Left lung (tissue), 10 donors: Measurements from ENCODE around the gene TMEM132A. TPM values are rescaled to one million over a fixed set of nuclear protein-coding genes. Genes with fewer than 3 reads are reported as not detected.

Source experiments
- ATAC-seq: fragments of 200-7000 bp; cut with Tn5 transposase; one replicate; pipeline ENCODE4 v1.9.1; 2020; ENCODE audit warnings: moderate library complexity
- DNase-seq, 4 donors: peaks; one replicate each; pipeline ENCODE4 v3.0.0-alpha.2; 2013 to 2020
- H3K27ac ChIP-seq, 2 donors: fragments of 200-600 bp; sonication (generic) in 1 of 2; one replicate each; pipeline versions ENCODE4 v1.5.0 to v1.8.0; 2020 to 2021
- H3K27me3 ChIP-seq, 2 donors: fragments of 200-600 bp; sonication (generic) in 1 of 2; one replicate each; pipeline versions ENCODE4 v1.5.0 to v1.8.0; 2020 to 2021
- H3K36me3 ChIP-seq, 2 donors: fragments of 200-600 bp; sonication (generic) in 1 of 2; one replicate each; pipeline versions ENCODE4 v1.5.0 to v1.8.0; 2020 to 2021
- H3K4me1 ChIP-seq, 2 donors: fragments of 200-600 bp; one replicate each; pipeline ENCODE4 v1.8.0; 2021
- H3K4me3 ChIP-seq, 2 donors: fragments of 200-600 bp; sonication (generic) in 1 of 2; one replicate each; pipeline versions ENCODE4 v1.5.0 to v1.8.0; 2020 to 2021; ENCODE audit warnings: mild to moderate bottlenecking in 1 of 2
- H3K9me3 ChIP-seq, 2 donors: fragments of 200-600 bp; sonication (generic) in 1 of 2; one replicate each; pipeline versions ENCODE4 v1.5.0 to v1.8.0; 2020 to 2021
- intact Hi-C, 2 donors: fragments of 100-400 bp; cut with DNase I; formaldehyde crosslinking; loops; one replicate each; pipeline versions ENCODE4 v1.11.2 to v1.14.2; 2022
- polyA plus RNA-seq, 6 donors: library from polyadenylated mRNA; unstranded; fragments of 120-200 nt; gene quantifications; one replicate each; pipeline ENCODE4 v1.2.1, GENCODE V29; 2013; ENCODE audit not compliant: insufficient read length in 6 of 6
- total RNA-seq, 2 donors: library from RNA; stranded (reverse); fragmentation: NEBNext Ultra II Directional; extraction: Animal tissue kit (Norgen Biotek cat#: 25700); gene quantifications; one replicate each; pipeline ENCODE4 v1.2.1, GENCODE V29; 2021
- TF ChIP-seq, protein P1 (sequence below), 2 donors: fragments of 200-600 bp; sonication (generic) in 1 of 2; IDR thresholded peaks; one replicate each; pipeline versions ENCODE4 v1.5.0 to v1.8.0; 2021; ENCODE audit warnings: antibody characterized with exemption in 2 of 2
- donor health status: DM: no; HTN: yes; CAD: no.
- donor health status: DM: no; HTN: no; CAD: no.

The TMEM132A gene
- total and polyA plus RNA-seq, 8 donors: 12.3 to 67.8 (median 43.2) TPM

DNA sequence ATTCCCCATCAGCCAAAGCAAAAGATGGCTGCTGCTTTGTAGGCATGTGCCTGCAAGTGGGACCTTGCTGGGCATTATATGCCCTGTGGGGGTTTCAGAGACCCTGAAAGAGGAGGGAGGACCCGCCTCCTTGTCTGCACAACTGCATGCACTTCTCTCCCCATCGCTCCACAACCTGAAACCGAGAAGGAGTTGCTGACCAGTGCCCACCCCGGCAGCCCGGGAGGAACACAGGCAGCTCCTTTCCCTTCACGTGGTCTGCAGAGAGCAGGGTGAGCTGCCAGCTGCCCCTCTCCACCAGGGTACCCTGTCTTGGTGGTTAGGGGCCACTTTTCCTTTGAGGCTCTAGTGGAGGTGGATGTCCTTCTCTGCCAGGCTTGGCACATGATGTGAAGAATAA is 1.4 kb upstream of the TMEM132A start:
- H3K27ac ChIP-seq: no peak overlapping the region
- ATAC-seq (no peak), DNase-seq (no peak)
- no peak overlapping the region for H3K4me3 ChIP-seq
- H3K27me3 ChIP-seq: peaks cover 9 to 48% of the 10 kb centered on the region in 2 donors
- H3K36me3 ChIP-seq: peaks cover 0 to 41% of the 10 kb centered on the region in 2 donors
- intact Hi-C loops: no loop called here
- peaks cover 9 to 50% of the 10 kb centered on the region in 2 donors for H3K4me1 ChIP-seq
- H3K9me3 ChIP-seq: no peaks in the 10 kb centered on the region
- TF ChIP-seq, protein P1, sequence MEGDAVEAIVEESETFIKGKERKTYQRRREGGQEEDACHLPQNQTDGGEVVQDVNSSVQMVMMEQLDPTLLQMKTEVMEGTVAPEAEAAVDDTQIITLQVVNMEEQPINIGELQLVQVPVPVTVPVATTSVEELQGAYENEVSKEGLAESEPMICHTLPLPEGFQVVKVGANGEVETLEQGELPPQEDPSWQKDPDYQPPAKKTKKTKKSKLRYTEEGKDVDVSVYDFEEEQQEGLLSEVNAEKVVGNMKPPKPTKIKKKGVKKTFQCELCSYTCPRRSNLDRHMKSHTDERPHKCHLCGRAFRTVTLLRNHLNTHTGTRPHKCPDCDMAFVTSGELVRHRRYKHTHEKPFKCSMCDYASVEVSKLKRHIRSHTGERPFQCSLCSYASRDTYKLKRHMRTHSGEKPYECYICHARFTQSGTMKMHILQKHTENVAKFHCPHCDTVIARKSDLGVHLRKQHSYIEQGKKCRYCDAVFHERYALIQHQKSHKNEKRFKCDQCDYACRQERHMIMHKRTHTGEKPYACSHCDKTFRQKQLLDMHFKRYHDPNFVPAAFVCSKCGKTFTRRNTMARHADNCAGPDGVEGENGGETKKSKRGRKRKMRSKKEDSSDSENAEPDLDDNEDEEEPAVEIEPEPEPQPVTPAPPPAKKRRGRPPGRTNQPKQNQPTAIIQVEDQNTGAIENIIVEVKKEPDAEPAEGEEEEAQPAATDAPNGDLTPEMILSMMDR (IDR thresholded peaks at IDR 0.05): no peak

DNA sequence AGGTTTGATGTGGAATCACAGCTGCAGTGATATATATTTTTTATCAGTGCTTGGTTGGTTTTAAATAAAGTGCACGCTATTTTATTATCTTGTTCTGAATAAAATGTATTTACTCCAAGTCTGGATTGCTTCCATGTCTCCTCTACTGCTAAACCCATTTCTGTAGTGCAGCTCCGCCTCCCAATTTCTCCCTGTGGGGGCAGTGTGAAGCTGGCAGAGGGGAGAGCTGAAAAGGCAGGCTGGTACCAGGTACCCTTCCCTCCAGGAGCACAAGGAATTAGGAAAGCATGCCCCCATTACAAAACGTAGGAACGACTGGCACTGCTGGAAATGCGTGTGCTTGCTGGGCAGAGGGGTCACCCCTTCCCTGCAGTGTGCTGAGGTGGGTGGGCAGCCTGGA is 934 bp upstream of the TMEM132A start:
- TF ChIP-seq, protein P1 (IDR thresholded peaks at IDR 0.05): no peak

DNA sequence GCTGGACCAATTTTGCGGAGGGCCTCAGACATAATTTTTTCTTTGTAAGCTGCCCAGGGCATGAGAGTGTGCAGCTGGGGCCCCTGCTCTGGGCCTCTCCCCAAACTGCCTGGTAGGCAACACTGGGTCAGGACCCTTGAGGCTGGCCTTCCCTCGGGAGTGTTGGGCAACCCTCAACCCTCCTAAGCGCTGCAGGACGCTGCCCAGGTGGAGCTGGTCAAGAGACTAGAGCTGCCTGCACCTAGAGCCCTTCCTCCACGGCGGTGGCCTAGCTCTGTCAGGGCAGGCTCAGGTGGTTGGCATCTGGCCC is 505 bp upstream of the TMEM132A start:
- H3K27me3 ChIP-seq: peaks cover 9 to 48% of the 10 kb centered on the region in 2 donors
- ATAC-seq (peak; percentile 9), DNase-seq (peak in 1 of 4 donors; percentile 31)
- H3K4me3 ChIP-seq: peak overlapping the region in 1 of 2 donors; percentile 56
- H3K27ac ChIP-seq: no peak overlapping the region
- peaks cover 9 to 42% of the 10 kb centered on the region in 2 donors for H3K4me1 ChIP-seq
- H3K9me3 ChIP-seq: no peaks in the 10 kb centered on the region
- H3K36me3 ChIP-seq: peaks cover 0 to 41% of the 10 kb centered on the region in 2 donors
- TF ChIP-seq, protein P1 (IDR thresholded peaks at IDR 0.05): no peak
- intact Hi-C loops: no loop called here

More for the DNA sequence above, 934 bp upstream of the TMEM132A start:
- H3K9me3 ChIP-seq: no peaks in the 10 kb centered on the region
- H3K27me3 ChIP-seq: peaks cover 9 to 48% of the 10 kb centered on the region in 2 donors
- H3K36me3 ChIP-seq: peaks cover 0 to 41% of the 10 kb centered on the region in 2 donors
- DNase-seq (no peak), ATAC-seq (no peak)
- H3K4me1 ChIP-seq: peaks cover 9 to 46% of the 10 kb centered on the region in 2 donors
- H3K27ac ChIP-seq: no peak overlapping the region
- no peak overlapping the region for H3K4me3 ChIP-seq
- intact Hi-C loops: no loop called here

DNA sequence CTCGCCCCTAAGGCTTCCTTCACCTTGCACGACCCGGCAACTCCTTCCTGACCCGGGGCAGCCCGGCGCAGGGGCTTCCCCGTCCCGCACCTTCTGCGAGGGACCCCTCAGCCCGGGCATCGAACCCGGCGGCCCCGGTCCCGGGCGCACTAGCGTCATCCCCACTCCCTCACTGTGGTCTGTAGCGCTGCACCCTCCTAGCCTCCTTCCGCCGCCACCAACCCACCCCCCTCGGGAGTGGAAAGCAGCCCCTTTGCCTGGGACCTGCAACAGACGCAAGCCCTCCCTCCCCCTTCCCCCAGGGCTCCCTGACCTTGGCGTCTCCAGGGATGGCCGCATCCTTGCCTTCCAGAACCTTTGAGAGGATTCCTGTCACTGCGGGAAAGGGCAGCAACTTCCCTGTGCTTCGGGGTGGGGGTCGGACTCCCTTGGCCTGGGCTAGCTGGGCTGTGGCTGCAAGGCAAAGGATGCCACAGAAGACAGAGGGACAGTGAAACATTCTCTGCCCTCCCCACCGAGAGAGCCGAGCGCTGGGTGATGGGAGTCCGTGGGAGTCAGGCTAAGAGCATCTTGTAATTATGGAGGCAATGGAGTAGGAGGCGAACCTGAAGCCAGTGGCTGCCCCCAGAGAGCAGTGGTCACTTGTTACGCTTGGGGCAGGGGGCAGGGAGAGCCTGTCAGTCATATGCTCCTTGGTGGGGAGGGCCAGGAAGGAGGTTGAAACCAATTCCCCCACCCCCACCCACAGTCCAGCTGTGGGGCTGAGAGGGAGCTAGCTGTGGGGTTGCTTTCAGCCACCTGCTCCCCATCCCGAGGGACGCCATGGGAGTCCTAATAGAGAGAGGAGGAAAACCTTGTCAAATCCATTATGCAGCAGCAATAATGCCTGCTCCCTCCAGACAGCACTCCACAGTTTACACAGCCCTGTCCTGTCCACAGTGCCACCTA is 920 bp downstream of the TMEM132A start:
- peaks cover 9 to 54% of the 10 kb centered on the region in 2 donors for H3K27me3 ChIP-seq
- peaks cover 9 to 28% of the 10 kb centered on the region in 2 donors for H3K4me1 ChIP-seq
- DNase-seq: peak in 1 of 4 donors; percentile 34
- H3K9me3 ChIP-seq: no peaks in the 10 kb centered on the region
- peaks cover 0 to 33% of the 10 kb centered on the region in 2 donors for H3K36me3 ChIP-seq
- H3K4me3 ChIP-seq: peak overlapping the region; percentile 56 to 69
- TF ChIP-seq, protein P1 (IDR thresholded peaks at IDR 0.05): no peak
- no peak for ATAC-seq
- intact Hi-C loops: no loop called here
- H3K27ac ChIP-seq: no peak overlapping the region

DNA sequence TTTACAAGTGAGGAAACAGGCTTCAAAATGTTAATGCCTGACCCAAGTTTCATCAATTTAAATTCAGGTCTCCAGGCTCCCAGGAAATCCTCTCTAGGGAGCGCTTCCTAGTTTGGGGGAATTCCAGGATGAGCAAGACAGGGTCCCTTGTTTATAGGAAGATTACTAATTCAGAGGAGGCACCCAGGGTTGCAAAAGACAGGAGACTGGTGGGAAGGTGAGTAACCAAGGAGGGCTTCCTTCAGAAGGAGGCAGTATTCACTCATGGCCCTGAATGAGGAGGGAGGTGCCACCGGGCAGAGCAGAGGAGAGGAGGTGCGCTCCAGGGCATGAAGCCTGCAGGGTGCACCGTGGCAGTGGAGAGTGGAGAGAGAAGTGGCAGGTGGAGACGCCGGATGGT is 1.6 kb downstream of the TMEM132A start:
- TF ChIP-seq, protein P1 (IDR thresholded peaks at IDR 0.05): no peak
- Histone ChIP-seq H3K27me3 (peaks cover 9 to 59% of the 10 kb centered on the region in 2 donors), H3K4me3 (no peak overlapping the region), H3K36me3 (peaks cover 0 to 26% of the 10 kb centered on the region in 2 donors), H3K27ac (no peak overlapping the region), H3K4me1 (peaks cover 9 to 26% of the 10 kb centered on the region in 2 donors), H3K9me3 (no peaks in the 10 kb centered on the region)
- ATAC-seq (peak; percentile 7), DNase-seq (peak in 1 of 4 donors; percentile 27)
- intact Hi-C loops: no loop called here
